ENCODE measurements around the gene C6orf47.

The C6orf47 gene

DNA sequence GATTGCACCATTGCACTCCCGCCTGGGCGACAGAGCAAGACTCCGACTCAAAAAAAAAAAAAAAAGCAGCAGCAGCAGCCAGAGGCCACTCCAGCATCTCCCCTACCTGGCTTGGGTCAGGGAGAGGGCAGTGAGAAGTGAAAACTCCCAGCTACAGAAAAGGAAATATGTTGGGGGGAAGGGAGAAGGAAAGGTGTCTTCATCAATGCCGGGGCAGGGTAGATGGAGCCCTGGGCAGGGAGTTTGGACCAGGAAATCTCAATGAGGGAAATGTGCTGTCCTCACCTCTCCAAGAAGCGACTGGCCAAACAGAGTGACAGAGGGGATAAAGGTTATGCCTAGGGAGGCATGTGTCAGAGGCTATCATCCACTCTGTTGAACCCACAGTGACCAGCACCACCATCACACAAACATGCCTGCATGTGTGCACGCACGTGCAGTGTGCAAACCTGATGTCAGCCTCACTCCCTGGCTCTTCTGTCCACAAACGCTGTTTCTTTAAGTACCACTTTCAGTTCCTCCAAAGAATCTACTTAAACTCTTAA, 46.4 kb downstream of the C6orf47 start:
- DNase-seq, result peak; percentile 44
- Histone ChIP-seq H3K4me3 (ENCODE audit: low read length) (no peak overlapping the region; the same call in 1 of the 2 replicates), H3K9me3 (replicated peaks; ENCODE audit: insufficient read depth, low read length) (no peaks in the 10 kb centered on the region), H4K20me1 (ENCODE audit: insufficient read depth, low read length) (no peaks in the 10 kb centered on the region), H3K9ac (ENCODE audit: low read length) (peak overlapping the region; percentile 7; the same call in 1 of the 2 replicates), H3K9me2 (replicated peaks; ENCODE audit: insufficient read depth, low read length) (no peaks in the 10 kb centered on the region), H3K4me1 (ENCODE audit: low read length) (peaks cover 10% of the 10 kb centered on the region), H2AFZ (ENCODE audit: low read length) (peak overlapping the region; percentile 50; the same call in 1 of the 2 replicates), H3K36me3 (replicated peaks; ENCODE audit: insufficient read depth, low read length) (no peaks in the 10 kb centered on the region), H3K4me2 (ENCODE audit: low read depth, low read length) (peak overlapping the region; percentile 39; the same call in 1 of the 2 replicates), H3K27me3 (replicated peaks; ENCODE audit: insufficient read depth, low read length) (no peaks in the 10 kb centered on the region), H3K27ac (ENCODE audit: low read length) (peak overlapping the region; percentile 35; the same call in 1 of the 2 replicates), H3F3A (ENCODE audit: insufficient read depth, low read length) (peaks cover 6% of the 10 kb centered on the region; the same call in 1 of the 2 replicates), H3K79me2 (ENCODE audit: low read length) (no peaks in the 10 kb centered on the region)
- TF ChIP-seq EZH2phosphoT487 (IDR thresholded peaks at IDR 0.05; ENCODE audit: low read length) (no peak), EZH2 (optimal IDR thresholded peaks at IDR 0.05; ENCODE audit: low read depth, low read length) (no peak)
- TF ChIP-seq, protein P1, sequence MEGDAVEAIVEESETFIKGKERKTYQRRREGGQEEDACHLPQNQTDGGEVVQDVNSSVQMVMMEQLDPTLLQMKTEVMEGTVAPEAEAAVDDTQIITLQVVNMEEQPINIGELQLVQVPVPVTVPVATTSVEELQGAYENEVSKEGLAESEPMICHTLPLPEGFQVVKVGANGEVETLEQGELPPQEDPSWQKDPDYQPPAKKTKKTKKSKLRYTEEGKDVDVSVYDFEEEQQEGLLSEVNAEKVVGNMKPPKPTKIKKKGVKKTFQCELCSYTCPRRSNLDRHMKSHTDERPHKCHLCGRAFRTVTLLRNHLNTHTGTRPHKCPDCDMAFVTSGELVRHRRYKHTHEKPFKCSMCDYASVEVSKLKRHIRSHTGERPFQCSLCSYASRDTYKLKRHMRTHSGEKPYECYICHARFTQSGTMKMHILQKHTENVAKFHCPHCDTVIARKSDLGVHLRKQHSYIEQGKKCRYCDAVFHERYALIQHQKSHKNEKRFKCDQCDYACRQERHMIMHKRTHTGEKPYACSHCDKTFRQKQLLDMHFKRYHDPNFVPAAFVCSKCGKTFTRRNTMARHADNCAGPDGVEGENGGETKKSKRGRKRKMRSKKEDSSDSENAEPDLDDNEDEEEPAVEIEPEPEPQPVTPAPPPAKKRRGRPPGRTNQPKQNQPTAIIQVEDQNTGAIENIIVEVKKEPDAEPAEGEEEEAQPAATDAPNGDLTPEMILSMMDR (IDR thresholded peaks at IDR 0.05; ENCODE audit: low read length), result no peak

DNA sequence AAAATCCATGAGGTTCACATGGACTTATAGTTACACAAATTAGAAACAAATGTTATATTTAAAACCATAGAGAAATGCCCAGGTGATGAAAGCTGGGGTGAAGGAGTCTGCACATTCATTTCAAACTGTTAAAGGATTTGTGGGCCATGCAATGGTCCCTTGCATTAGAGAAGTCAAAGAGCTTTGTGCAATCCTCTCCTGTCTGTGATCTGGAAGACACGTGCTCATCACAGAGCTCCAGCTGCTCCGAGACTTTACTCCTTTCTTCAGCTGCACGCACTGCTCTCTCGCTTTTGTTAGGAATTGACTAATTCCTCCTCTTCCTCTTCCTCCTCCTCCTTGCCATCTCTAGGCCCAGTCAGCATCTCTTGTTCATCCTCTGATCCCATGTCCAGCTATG, 49.6 kb downstream of the C6orf47 start:
- Histone ChIP-seq H3K4me3 (ENCODE audit: low read length) (no peak overlapping the region), H2AFZ (ENCODE audit: low read length) (no peak overlapping the region), H3K9me3 (replicated peaks; ENCODE audit: insufficient read depth, low read length) (no peaks in the 10 kb centered on the region), H3K79me2 (ENCODE audit: low read length) (no peaks in the 10 kb centered on the region), H3F3A (ENCODE audit: insufficient read depth, low read length) (peaks cover 6% of the 10 kb centered on the region; the same call in 1 of the 2 replicates), H3K36me3 (replicated peaks; ENCODE audit: insufficient read depth, low read length) (no peaks in the 10 kb centered on the region), H3K9me2 (replicated peaks; ENCODE audit: insufficient read depth, low read length) (no peaks in the 10 kb centered on the region), H3K27me3 (replicated peaks; ENCODE audit: insufficient read depth, low read length) (no peaks in the 10 kb centered on the region), H3K4me2 (ENCODE audit: low read depth, low read length) (no peak overlapping the region), H4K20me1 (ENCODE audit: insufficient read depth, low read length) (no peaks in the 10 kb centered on the region), H3K9ac (ENCODE audit: low read length) (no peak overlapping the region), H3K27ac (ENCODE audit: low read length) (no peak overlapping the region), H3K4me1 (ENCODE audit: low read length) (peaks cover 10% of the 10 kb centered on the region)
- TF ChIP-seq EZH2 (optimal IDR thresholded peaks at IDR 0.05; ENCODE audit: low read depth, low read length) (no peak), EZH2phosphoT487 (IDR thresholded peaks at IDR 0.05; ENCODE audit: low read length) (no peak)
- TF ChIP-seq, protein P1 (IDR thresholded peaks at IDR 0.05; ENCODE audit: low read length), result no peak
- no peak for DNase-seq

DNA sequence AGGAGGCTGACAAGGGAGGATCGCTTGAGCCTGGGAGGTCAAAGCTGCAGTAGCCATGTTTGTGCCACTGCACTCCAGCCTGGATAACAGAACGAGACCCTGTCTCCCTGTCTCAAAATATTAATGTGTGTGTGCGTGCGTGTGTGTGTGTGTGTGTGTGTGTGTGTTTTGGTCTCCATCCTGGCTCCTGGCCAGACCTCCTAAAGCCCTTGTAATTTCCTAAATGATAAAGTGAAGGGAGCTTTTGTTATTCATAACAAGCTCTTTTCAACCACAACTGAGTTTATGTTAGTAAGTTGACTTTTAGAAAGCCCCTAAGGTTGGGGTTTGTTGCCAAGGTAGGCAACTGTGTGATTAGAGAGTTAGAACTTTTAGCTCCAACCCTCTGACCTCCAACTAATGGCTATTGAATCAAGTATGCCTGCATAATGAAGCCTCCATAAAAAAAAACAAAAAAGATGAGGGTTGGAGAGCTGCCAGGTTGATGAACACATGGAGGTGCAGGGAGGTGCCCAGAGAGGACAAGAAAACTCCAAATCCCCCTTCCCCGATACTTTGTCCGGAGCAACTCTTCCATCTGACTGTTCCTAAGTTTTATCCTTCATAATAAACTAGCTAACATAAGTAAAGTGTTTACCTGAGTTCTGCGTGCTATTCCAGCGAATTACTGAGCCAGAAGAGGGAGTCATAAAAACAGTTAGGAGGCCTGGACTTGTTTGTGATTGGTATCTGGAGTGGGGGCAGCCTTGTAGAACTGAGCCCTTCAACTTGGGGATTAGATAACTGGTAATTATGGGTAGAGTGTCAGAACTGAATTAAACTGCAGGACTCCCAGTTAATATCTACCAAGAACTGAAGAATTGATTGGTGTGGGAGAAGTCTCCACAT, 50.8 kb downstream of the C6orf47 start:
- H3K27me3 ChIP-seq (replicated peaks; ENCODE audit: insufficient read depth, low read length), result no peaks in the 10 kb centered on the region
- H3K4me3 ChIP-seq (ENCODE audit: low read length), result no peak overlapping the region
- H3K27ac ChIP-seq (ENCODE audit: low read length), result no peak overlapping the region
- no peaks in the 10 kb centered on the region for H3K9me2 ChIP-seq (replicated peaks; ENCODE audit: insufficient read depth, low read length)
- H3K4me2 ChIP-seq (ENCODE audit: low read depth, low read length), result no peak overlapping the region
- DNase-seq, result no peak
- peaks cover 7% of the 10 kb centered on the region for H3K4me1 ChIP-seq (ENCODE audit: low read length)
- no peak overlapping the region for H3K9ac ChIP-seq (ENCODE audit: low read length)
- no peaks in the 10 kb centered on the region for H4K20me1 ChIP-seq (ENCODE audit: insufficient read depth, low read length)
- peaks cover 3% of the 10 kb centered on the region; the same call in 1 of the 2 replicates for H3F3A ChIP-seq (ENCODE audit: insufficient read depth, low read length)
- H2AFZ ChIP-seq (ENCODE audit: low read length), result no peak overlapping the region
- H3K36me3 ChIP-seq (replicated peaks; ENCODE audit: insufficient read depth, low read length), result no peaks in the 10 kb centered on the region
- H3K79me2 ChIP-seq (ENCODE audit: low read length), result no peaks in the 10 kb centered on the region
- TF ChIP-seq, protein P1 (IDR thresholded peaks at IDR 0.05; ENCODE audit: low read length), result no peak
- TF ChIP-seq EZH2phosphoT487 (IDR thresholded peaks at IDR 0.05; ENCODE audit: low read length), result no peak
- no peak for TF ChIP-seq EZH2 (optimal IDR thresholded peaks at IDR 0.05; ENCODE audit: low read depth, low read length)
- no peaks in the 10 kb centered on the region for H3K9me3 ChIP-seq (replicated peaks; ENCODE audit: insufficient read depth, low read length)

Data from MM.1S (cell line).